ENCODE results near the gene SPATA19. TPM values are rescaled to one million over a fixed set of nuclear protein-coding genes. Genes with fewer than 3 reads are reported as not detected.

Gene SPATA19
- total RNA-seq, 2 donors from 2014 or later: not detected

DNA sequence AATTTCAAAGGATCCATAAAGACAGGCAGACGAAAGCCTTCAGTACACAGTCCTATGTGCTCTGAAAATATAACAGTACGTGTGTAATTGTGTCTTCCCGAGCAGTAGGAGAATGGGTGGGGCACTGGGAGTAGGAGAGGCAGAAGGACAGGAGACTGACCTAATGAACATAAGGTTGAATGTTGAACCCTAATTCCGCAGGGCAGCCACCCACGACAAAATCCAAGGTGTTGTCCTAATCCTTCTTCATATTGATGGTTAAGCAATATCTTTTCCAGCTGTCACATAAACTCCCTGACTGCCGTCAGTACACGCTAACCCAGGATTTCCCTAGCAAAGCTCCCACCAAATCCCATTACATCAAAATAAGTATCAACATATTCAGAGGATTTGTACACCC lies 34.5 kb downstream of the SPATA19 start:
- no peak for DNase-seq
- H3K27me3 ChIP-seq: no peaks in the 10 kb centered on the region

DNA sequence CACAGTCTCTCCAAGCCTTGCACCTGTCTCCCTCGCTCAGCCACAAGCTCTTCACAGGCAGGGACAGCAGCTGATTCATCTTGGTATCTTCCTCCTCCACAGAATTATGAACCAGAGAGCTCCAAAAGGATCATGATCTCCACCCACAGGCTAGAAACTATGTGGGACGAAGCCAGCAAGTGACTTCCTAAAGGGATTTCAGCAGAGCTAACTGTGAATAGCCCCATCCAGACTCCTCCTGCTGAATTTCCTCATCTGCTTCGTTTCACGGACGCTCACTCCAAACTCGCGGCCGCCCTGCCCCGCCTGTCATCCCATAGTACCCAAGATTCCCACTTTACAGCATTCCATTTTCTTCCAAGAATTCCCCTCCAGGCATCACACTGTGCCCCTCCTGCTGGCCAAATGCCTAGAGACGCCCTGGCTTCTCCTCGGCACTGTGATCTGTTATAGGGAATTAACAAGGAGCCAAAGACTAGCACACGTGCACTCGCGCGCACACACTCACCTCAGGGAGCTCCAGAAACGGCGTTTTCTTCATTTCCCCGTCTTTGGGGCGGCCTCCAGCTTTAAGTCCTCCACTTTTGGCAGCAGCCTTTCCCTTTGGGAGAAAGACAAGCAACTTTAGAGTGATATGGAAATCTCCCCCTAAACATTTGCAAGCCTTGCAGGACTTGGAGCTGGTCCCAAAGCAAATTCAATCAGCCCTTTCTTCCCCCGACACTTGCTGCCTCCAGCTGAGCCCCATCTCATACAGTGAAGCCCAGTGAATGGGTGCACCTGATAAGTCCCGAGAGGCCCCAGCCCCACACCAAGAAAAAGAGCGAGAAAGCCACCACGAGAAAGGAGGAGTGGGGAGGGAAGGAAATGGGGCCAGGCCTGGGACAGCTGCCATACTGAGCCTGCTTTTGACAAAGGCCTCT lies 35.5 kb downstream of the SPATA19 start:
- H3K4me3 ChIP-seq: no peak overlapping the region
- no peak for TF ChIP-seq CTCF (IDR thresholded peaks at IDR 0.05)
- intact Hi-C loops (cut with DNase I): no loop called here
- H3K27me3 ChIP-seq: no peaks in the 10 kb centered on the region
- no peaks in the 10 kb centered on the region for H3K4me1 ChIP-seq
- H3K9me3 ChIP-seq: no peaks in the 10 kb centered on the region
- H3K9ac ChIP-seq (ENCODE audit: low read depth in 2 of 2, low read length in 2 of 2): no peak overlapping the region
- no peak overlapping the region for H3K27ac ChIP-seq
- DNase-seq: no peak
- no peaks in the 10 kb centered on the region for H3K36me3 ChIP-seq

More for the DNA sequence above, 34.5 kb downstream of the SPATA19 start:
- no peak for TF ChIP-seq CTCF (IDR thresholded peaks at IDR 0.05)
- no peak overlapping the region for H3K9ac ChIP-seq (ENCODE audit: low read depth in 2 of 2, low read length in 2 of 2)
- intact Hi-C loops (cut with DNase I): no loop called here
- H3K27ac ChIP-seq: no peak overlapping the region
- no peaks in the 10 kb centered on the region for H3K9me3 ChIP-seq
- H3K4me3 ChIP-seq: no peak overlapping the region
- H3K36me3 ChIP-seq: no peaks in the 10 kb centered on the region
- H3K4me1 ChIP-seq: no peaks in the 10 kb centered on the region

DNA sequence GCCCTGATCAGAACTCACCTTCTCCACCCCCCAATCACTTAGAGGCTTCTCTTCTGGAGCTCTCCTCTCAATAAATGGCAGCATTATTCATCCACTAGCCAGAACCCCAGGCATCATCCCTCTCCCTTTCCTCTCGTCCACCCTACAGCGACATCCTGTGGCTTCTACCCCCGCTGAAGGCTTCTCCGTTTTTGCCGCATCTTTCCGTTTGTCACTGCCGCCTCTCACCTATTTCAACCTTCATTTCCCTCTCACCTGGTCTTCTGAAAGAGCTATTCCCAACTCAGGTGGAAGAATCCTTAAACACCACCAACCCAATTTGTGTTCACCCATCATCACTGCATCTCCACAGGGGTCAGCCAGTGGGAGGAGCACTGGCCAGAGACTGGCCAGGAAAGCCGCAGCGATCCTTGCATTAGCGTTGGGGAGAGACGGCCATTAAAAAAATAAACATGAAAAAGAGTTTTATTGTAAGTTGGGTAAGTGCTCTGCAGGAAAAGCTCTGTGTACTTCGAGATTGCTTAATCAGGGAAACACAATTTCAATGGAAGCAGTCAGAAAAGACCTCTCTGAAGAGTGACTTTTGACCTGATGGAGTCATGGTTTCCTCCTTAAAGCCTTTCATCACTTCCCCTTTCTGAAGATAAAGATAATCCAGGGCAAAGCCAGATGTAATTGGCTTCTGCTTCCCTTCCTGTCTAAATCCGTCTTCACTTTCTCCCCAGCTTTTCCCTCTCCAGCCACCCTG lies 36.7 kb downstream of the SPATA19 start:
- Histone ChIP-seq H3K9me3 (no peaks in the 10 kb centered on the region), H3K27ac (no peak overlapping the region), H3K36me3 (no peaks in the 10 kb centered on the region), H3K9ac (ENCODE audit: low read depth in 2 of 2, low read length in 2 of 2) (no peak overlapping the region), H3K27me3 (no peaks in the 10 kb centered on the region), H3K4me1 (no peaks in the 10 kb centered on the region), H3K4me3 (no peak overlapping the region)
- intact Hi-C loops (cut with DNase I): no loop called here
- no peak for DNase-seq
- no peak for TF ChIP-seq CTCF (IDR thresholded peaks at IDR 0.05)

GRCh38 chr11:133803026-133803425 lies 42.3 kb downstream of the SPATA19 start:
- DNase-seq: no peak
- Histone ChIP-seq H3K4me1 (no peaks in the 10 kb centered on the region), H3K27me3 (no peaks in the 10 kb centered on the region), H3K9me3 (no peaks in the 10 kb centered on the region), H3K4me3 (no peak overlapping the region), H3K36me3 (no peaks in the 10 kb centered on the region), H3K9ac (ENCODE audit: low read depth in 2 of 2, low read length in 2 of 2) (no peak overlapping the region), H3K27ac (no peak overlapping the region)
- TF ChIP-seq CTCF (IDR thresholded peaks at IDR 0.05): no peak
- intact Hi-C loops (cut with DNase I): no loop called here

- TF ChIP-seq CTCF (IDR thresholded peaks at IDR 0.05): no peak
- Histone ChIP-seq H3K27me3 (no peaks in the 10 kb centered on the region), H3K4me1 (no peaks in the 10 kb centered on the region), H3K36me3 (no peaks in the 10 kb centered on the region), H3K9me3 (no peaks in the 10 kb centered on the region), H3K27ac (no peak overlapping the region), H3K4me3 (no peak overlapping the region), H3K9ac (ENCODE audit: low read depth in 2 of 2, low read length in 2 of 2) (no peak overlapping the region)
- DNase-seq: no peak
- intact Hi-C loops (cut with DNase I): no loop called here
Observed at GRCh38 chr11:133801356-133801755, 44.0 kb downstream of the SPATA19 start.

Data from colonic mucosa (tissue), 4 donors.